Central memory CD8-positive, alpha-beta T cell (primary cell): ENCODE measurements around the gene PTPRO.

Experiments used
- ATAC-seq: fragments of 150-1000 bp; cut with Tn5 transposase; replicated peaks from 2 replicates; pipeline ENCODE4 v1.10.0; 2022; ENCODE audit warnings: mild to moderate bottlenecking, moderate FRiP score, moderate number of reproducible peaks; ENCODE audit not compliant: poor library complexity, severe bottlenecking; ENCODE audit errors: extremely low read depth
- DNase-seq, 2 donors: peaks; one replicate each; pipeline ENCODE4 v3.0.0; 2021; ENCODE audit warnings: low spot score in 2 of 2
- H3K27ac Mint-ChIP-seq: one replicate; pipeline ENCODE4 v1.8.0; 2022; ENCODE audit warnings: low read depth, mild to moderate bottlenecking, moderate library complexity, mixed read lengths
- H3K27me3 Mint-ChIP-seq: one replicate; pipeline ENCODE4 v1.8.0; 2022; ENCODE audit warnings: mixed read lengths
- H3K36me3 Mint-ChIP-seq: one replicate; pipeline ENCODE4 v1.8.0; 2022; ENCODE audit warnings: mild to moderate bottlenecking, moderate library complexity, mixed read lengths; ENCODE audit not compliant: insufficient read depth
- H3K4me1 Mint-ChIP-seq: one replicate; pipeline ENCODE4 v1.8.0; 2022; ENCODE audit warnings: mixed read lengths
- H3K4me3 Mint-ChIP-seq: one replicate; pipeline ENCODE4 v1.8.0; 2022; ENCODE audit warnings: mild to moderate bottlenecking, moderate library complexity, mixed read lengths
- H3K9me3 Mint-ChIP-seq: one replicate; pipeline ENCODE4 v1.8.0; 2022; ENCODE audit warnings: mixed read lengths

The PTPRO gene

DNA sequence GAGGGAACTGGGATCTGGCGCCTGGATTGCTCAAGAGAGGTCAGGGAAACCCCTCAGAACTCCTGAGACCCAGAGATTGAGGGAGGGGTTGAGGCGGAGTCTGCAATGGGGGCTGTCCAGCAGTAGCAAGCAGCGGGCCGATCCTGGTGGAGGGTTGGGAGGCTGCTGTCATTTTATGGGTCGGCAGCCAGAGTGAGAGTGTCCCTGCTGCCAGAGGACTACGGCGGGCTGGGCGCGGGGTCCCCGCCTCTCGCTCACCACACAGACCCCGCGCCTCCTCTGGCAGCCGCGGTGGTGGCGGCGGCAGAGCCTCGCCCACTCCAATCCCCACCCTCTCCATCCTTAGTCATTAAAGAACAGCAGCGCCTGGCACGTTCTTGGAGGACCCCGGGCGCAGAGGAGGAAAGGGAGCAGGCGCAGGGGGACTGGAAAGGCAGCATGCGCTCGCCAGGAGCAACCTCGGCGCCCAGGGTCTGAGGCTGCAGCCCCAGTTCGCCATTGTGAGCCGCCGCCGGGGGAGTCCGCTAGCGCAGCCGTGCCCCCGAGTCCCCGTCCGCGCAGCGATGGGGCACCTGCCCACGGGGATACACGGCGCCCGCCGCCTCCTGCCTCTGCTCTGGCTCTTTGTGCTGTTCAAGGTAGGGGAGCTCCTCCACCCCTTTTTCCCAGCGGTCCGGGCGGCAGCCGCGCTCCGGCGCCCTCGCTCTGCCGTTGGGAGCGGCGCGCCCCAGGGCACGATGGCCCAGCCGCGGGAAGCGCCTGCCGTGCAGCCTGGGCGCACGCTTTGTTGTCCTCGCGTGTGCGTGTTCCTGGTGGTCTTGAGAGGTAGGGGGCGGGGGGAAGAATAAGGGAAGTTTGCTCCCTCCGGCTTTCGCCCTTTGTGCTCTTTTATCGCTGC is at the start of gene PTPRO:
TSS of gene PTPRO (plus strand) at position 345 of the 898 bp plus-strand sequence.
- no peak within 1 kb of the TSS for H3K4me3 Mint-ChIP-seq
- no peaks in the 10 kb centered on the region for H3K36me3 Mint-ChIP-seq
- no peak for ATAC-seq

DNA sequence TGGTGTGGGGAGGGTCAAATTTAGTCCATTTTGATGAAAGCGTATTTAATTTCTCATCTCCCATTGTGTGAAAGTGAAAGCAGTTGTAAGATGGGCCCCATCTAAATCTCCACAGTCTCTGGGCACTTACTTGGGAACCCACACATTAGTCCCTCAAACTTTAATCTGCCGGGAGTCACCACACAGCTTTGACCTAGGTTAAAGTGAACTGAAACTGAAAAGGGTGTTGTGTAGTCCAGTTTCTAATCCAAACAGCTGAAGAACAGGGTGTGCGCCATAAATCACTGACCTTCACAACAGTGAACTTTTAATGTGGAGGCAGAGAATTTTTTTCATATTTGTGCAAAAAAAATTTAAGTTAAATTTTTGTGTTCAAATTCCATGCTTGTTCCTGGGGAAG is 48.4 kb upstream of the PTPRO start:
- Mint-ChIP-seq H3K27ac (no peak overlapping the region), H3K4me3 (no peak overlapping the region), H3K36me3 (no peaks in the 10 kb centered on the region), H3K4me1 (peaks cover 2% of the 10 kb centered on the region), H3K9me3 (no peaks in the 10 kb centered on the region), H3K27me3 (peaks cover 19% of the 10 kb centered on the region)
- ATAC-seq (no peak), DNase-seq (no peak)

More for the DNA sequence above, at the start of gene PTPRO:
- H3K27ac Mint-ChIP-seq = no peak within 1 kb of the TSS
- no peaks in the 10 kb centered on the region for H3K9me3 Mint-ChIP-seq
- DNase-seq = no peak
- no peaks in the 10 kb centered on the region for H3K4me1 Mint-ChIP-seq
- peaks cover 60% of the 10 kb centered on the region for H3K27me3 Mint-ChIP-seq

DNA sequence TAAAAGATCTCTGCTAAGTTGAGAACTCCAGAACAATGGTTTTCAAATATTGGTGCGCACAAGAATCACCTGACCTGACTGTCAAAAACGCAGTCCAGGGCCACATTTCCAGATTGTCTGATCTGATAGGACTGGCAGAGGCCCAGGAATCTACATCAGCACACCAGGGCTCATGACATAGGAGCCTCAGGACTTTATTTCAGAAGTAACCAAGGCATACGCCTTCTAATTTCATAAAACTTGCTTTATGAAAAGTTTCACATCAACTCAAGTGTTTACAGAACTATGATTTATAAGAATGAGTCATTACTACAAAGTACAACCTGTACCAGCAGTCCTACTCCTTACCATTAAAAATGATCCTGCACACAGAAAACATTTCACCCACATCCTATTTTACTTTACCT is 47.7 kb upstream of the PTPRO start:
- ATAC-seq (no peak), DNase-seq (no peak)
- Mint-ChIP-seq H3K27ac (no peak overlapping the region), H3K36me3 (no peaks in the 10 kb centered on the region), H3K9me3 (no peaks in the 10 kb centered on the region), H3K27me3 (peaks cover 19% of the 10 kb centered on the region), H3K4me1 (peaks cover 6% of the 10 kb centered on the region), H3K4me3 (no peak overlapping the region)

DNA sequence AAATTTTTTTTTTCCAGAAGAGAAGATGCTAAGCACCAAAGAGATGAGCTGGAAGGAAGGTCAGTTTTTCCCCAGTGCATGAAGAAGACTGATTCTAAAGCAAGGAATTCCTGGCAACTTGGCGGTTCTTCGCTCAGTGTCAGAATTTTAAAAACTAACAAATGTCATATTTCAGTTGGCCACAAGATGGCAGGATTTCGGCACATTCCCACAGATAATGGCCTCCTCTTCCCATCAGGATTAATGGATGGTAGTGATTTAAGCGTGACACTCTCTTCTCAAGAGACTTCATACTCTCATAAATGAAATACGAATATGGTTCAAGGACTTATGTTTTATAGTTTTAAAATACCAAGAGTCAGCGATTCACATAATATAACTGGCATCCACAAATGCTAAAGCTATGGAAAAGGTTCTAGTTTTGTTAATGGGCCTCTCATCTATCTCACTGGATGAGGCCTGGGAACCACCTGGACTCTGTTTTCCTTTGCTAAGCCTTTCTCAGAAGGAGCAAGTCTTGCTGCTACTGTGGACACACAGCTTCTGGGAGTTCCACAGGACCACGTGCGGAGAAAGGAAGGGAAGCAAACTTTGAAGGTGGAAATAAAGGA is 46.1 kb upstream of the PTPRO start:
- no peak overlapping the region for H3K4me3 Mint-ChIP-seq

DNA sequence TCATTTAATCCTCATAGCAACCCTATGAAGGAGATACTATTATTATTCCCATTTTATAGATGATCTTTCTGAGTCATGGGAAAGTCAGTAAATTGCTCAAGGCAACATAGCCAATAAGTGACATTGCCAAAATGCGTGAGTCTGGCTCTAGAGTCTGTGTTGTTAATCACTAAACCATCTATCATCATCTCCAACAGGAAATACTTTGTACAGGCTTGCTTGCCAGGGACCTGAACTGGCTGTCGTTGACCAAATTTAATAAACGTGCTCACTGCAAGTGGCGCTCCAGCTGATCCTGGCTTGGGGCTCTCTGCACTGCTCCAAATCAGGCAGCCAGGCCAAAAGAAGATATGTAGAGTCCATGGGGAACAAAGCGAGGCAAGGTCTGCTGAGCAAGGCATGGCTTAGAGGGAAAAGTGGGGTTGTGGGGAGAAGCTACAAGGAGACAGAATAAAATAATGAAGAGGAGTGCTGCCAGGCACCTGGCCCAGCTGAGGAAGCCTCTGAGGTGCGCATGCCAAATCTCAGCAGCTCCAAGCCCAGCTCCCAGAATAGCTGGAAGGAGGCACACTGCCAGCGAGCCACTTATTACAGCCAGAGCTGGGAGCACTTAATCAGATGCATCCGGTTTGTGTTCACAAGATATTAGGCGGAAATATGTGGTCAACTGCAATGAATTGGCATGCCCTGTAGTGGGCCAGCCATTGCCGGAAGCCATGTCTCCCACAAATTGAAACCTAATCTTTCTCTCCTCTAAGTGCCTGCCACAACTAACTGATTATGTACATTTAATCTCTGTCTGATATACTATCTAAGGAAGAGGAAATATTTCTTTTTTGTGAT is 43.3 kb upstream of the PTPRO start:
- ATAC-seq = peak; percentile 80
- no peaks in the 10 kb centered on the region for H3K9me3 Mint-ChIP-seq
- peak overlapping the region; percentile 12 for H3K4me3 Mint-ChIP-seq
- H3K36me3 Mint-ChIP-seq = peaks cover 1% of the 10 kb centered on the region
- no peak overlapping the region for H3K27ac Mint-ChIP-seq
- H3K27me3 Mint-ChIP-seq = no peaks in the 10 kb centered on the region
- peaks cover 6% of the 10 kb centered on the region for H3K4me1 Mint-ChIP-seq
- no peak for DNase-seq

More for the DNA sequence above, 46.1 kb upstream of the PTPRO start:
- DNase-seq (no peak), ATAC-seq (no peak)
- peaks cover 7% of the 10 kb centered on the region for H3K27me3 Mint-ChIP-seq
- H3K36me3 Mint-ChIP-seq = peaks cover 1% of the 10 kb centered on the region
- no peak overlapping the region for H3K27ac Mint-ChIP-seq
- peaks cover 6% of the 10 kb centered on the region for H3K4me1 Mint-ChIP-seq
- no peaks in the 10 kb centered on the region for H3K9me3 Mint-ChIP-seq

DNA sequence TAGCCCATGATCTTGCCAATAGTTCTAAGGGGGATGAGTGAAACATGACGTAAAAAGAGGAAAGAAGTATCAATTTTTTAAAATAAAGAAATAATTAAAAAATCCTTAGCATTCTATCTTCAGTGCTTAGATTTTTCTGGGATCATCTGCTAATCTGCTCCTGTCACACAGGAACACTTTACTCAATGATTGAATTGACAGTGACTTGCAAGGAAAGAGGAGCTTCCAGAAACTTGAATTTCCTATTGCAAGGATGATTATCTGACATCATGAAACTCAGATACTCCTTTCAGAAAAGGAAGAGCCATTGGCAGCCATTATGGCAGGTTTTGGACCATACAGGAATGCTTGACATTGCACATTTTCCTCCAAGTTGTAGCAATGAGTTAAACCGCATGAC is 41.4 kb upstream of the PTPRO start:
- peaks cover 1% of the 10 kb centered on the region for H3K36me3 Mint-ChIP-seq
- ATAC-seq = no peak
- H3K4me1 Mint-ChIP-seq = peaks cover 6% of the 10 kb centered on the region
- H3K27ac Mint-ChIP-seq = no peak overlapping the region
- H3K27me3 Mint-ChIP-seq = no peaks in the 10 kb centered on the region
- no peak for DNase-seq
- H3K4me3 Mint-ChIP-seq = no peak overlapping the region
- H3K9me3 Mint-ChIP-seq = no peaks in the 10 kb centered on the region

DNA sequence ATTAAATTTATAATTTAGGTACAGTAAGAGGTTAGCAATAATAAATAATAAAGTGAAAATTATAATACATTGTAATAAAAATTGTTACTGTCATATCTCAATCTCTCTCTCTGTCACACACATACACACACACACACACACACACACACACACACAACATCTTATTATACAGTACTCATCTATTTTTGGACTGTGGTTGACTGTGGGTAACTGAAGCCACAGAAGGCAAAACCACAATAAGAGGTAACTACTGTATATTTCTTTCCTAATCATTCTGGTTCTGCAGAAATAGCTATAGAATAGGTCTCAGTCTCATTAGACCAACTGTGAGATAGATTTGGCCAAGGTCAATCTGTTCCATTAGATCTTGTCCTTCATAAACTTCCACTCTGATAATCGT is 33.1 kb upstream of the PTPRO start:
- Mint-ChIP-seq H3K27ac (no peak overlapping the region), H3K9me3 (no peaks in the 10 kb centered on the region), H3K27me3 (peaks cover 14% of the 10 kb centered on the region), H3K4me1 (peaks cover 6% of the 10 kb centered on the region), H3K4me3 (no peak overlapping the region), H3K36me3 (peaks cover 3% of the 10 kb centered on the region)
- DNase-seq = no peak
- ATAC-seq = no peak

DNA sequence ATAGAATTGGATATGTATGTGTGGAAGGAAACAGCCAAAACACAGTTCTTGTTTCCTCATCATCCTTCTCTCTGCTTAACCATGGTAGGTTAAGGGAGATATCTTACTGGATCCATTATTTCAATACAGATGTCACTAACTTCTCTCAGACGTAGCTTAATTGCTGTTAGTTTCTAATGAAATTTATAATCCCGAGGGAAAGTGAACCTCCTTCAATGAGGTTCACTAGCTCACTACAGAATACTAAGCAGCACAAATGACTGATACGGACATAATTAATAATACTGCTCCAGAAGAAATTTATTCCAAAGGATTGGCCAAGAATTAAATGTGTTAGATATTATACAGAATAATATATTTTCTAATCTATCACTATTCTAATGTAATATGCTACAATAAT is 28.6 kb upstream of the PTPRO start:
- DNase-seq = no peak
- H3K27ac Mint-ChIP-seq = no peak overlapping the region
- H3K4me1 Mint-ChIP-seq = peaks cover 6% of the 10 kb centered on the region
- H3K4me3 Mint-ChIP-seq = no peak overlapping the region
- H3K27me3 Mint-ChIP-seq = peaks cover 13% of the 10 kb centered on the region
- peaks cover 3% of the 10 kb centered on the region for H3K36me3 Mint-ChIP-seq
- ATAC-seq = no peak
- H3K9me3 Mint-ChIP-seq = no peaks in the 10 kb centered on the region

DNA sequence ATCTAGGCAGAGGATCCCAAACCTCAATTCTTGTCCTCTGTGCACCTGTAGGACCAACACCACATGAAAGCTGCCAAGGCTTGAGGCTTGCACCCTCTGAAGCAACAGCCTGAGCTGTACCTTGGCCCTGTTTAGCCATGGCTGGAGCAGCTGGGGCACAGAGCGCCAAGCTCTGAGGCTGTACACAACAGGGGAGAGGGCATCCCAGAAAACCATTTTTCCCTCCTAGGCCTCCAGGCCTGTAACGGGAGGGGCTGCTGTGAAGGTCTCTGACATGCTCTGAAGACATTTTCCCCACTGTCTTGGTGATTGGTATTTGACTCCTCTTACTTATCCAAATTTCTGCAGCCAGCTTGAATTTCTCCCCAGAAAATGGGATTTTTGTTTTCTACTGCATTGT is 22.4 kb upstream of the PTPRO start:
- DNase-seq (no peak), ATAC-seq (no peak)
- Mint-ChIP-seq H3K4me3 (no peak overlapping the region), H3K4me1 (no peaks in the 10 kb centered on the region), H3K27ac (no peak overlapping the region), H3K36me3 (no peaks in the 10 kb centered on the region), H3K9me3 (peaks cover 5% of the 10 kb centered on the region), H3K27me3 (peaks cover 20% of the 10 kb centered on the region)

DNA sequence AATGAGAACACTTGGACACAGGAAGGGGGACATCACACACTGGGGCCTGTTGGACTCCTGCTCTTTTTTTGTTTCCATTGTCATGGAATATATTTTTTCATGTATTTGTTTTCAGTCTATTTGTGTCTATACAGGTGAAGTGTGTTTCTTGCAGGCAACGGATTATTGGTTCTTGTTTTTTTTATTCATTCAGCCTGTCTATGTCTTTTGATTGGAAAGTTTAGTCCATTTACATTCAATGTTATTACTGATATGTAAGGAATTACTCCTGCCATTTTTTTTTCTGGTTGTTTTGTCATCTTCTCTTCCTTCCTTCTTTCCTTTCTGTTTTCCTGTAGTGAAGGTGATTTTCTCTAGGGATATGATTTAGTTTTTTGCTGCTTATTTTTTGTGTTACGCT is 18.0 kb upstream of the PTPRO start:
- no peaks in the 10 kb centered on the region for H3K36me3 Mint-ChIP-seq
- H3K27ac Mint-ChIP-seq = no peak overlapping the region
- H3K27me3 Mint-ChIP-seq = peaks cover 13% of the 10 kb centered on the region
- H3K9me3 Mint-ChIP-seq = peaks cover 5% of the 10 kb centered on the region
- DNase-seq (no peak), ATAC-seq (no peak)
- H3K4me1 Mint-ChIP-seq = no peaks in the 10 kb centered on the region
- no peak overlapping the region for H3K4me3 Mint-ChIP-seq

DNA sequence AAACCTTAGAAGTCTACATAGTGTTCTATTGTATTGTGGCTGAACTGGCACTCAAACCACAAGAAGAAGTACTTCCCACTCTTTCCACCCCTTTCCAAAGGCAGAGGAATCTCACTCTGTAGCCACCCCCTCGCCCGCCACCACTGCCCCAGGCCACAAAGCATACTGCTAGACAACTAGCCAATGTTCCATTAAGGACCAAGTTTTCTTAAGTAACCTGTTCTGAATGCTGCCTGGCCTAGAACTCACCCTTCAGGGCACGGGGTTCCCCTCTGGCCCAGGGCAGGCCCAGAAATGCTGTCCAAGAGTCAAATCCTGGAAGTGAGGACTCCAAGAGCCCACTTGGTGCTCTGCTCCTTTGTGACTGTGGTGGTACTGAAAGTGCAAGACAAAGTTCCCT is 15.7 kb upstream of the PTPRO start:
- no peak overlapping the region for H3K27ac Mint-ChIP-seq

DNA sequence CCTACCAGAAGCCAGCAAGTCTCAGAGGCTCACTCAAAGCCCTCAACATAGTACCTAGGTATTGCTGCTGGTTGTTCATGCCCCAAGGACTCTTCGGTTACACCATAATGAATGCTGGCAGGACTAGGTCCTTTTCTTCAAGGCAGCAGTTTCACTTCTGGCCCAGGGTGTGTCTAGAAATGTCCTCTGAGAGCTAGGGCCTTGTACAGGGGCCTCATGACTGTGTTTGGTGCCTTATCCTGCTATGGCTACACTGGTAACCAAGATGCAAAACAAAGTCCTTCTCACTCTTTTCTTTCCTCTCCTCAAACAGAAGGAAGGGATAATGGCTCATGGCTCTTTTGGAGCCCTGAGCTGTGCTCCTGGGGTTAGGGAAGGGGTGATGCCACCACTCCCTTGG is 15.2 kb upstream of the PTPRO start:
- DNase-seq (no peak), ATAC-seq (no peak)
- no peaks in the 10 kb centered on the region for H3K4me1 Mint-ChIP-seq
- no peaks in the 10 kb centered on the region for H3K36me3 Mint-ChIP-seq
- H3K27me3 Mint-ChIP-seq = peaks cover 13% of the 10 kb centered on the region
- H3K4me3 Mint-ChIP-seq = no peak overlapping the region
- no peak overlapping the region for H3K27ac Mint-ChIP-seq
- no peaks in the 10 kb centered on the region for H3K9me3 Mint-ChIP-seq

More for the DNA sequence above, 15.7 kb upstream of the PTPRO start:
- ATAC-seq (no peak), DNase-seq (no peak)
- Mint-ChIP-seq H3K27me3 (peaks cover 10% of the 10 kb centered on the region), H3K4me1 (no peaks in the 10 kb centered on the region), H3K9me3 (no peaks in the 10 kb centered on the region), H3K4me3 (no peak overlapping the region), H3K36me3 (no peaks in the 10 kb centered on the region)
